IMR-90 (cell line): ENCODE measurements around the gene TBC1D3B. TPM values are rescaled to one million over a fixed set of nuclear protein-coding genes. Genes with fewer than 3 reads are reported as not detected.

Experiments used
- ATAC-seq: fragments of 200-7000 bp; cut with Tn5 transposase; 2 replicates; pipeline ENCODE4 v1.9.1; 2020; ENCODE audit warnings: low read depth, mild to moderate bottlenecking, moderate library complexity
- BruUV-seq: library from RNA; stranded (reverse); fragments of 400-500 nt; replicated peaks from 2 replicates; lab custom pipeline; 2021; lab: Mats Ljungman, UMichigan
- CTCF ChIA-PET: fragments of 300-600 bp; formaldehyde crosslinking; extraction: SDS; loops from one replicate; lab custom pipeline; 2021; ENCODE audit warnings: antibody characterized with exemption; lab: Yijun Ruan, JAX
- POLR2A ChIA-PET: fragments of 300-600 bp; sonication (Branson Sonifier 250); formaldehyde crosslinking; loops from one replicate; lab custom pipeline; 2022; ENCODE audit warnings: antibody characterized with exemption; ENCODE audit not compliant: unreplicated experiment; lab: Charles Lee
- DNase-seq: peaks from one replicate; pipeline ENCODE4 v3.0.0; 2013
- H2AFZ ChIP-seq: replicated peaks from 2 replicates; pipeline ENCODE3; 2013; ENCODE audit warnings: low read length, mild to moderate bottlenecking; ENCODE audit not compliant: poor library complexity
- H2AK5ac ChIP-seq: 2 replicates; pipeline ENCODE4 v1.6.1; 2013; ENCODE audit warnings: low read depth, low read length, inconsistent platforms
- H2AK9ac ChIP-seq: replicated peaks from 2 replicates; pipeline ENCODE3; 2013; ENCODE audit warnings: mild to moderate bottlenecking, low read depth, low read length, moderate library complexity; ENCODE audit not compliant: poor library complexity
- H2BK120ac ChIP-seq: 2 replicates; pipeline ENCODE4 v1.6.1; 2013; ENCODE audit warnings: low read depth, low read length, inconsistent platforms
- H2BK15ac ChIP-seq: 3 replicates; pipeline ENCODE4 v1.6.1; 2013; ENCODE audit warnings: low read depth, low read length, inconsistent platforms
- H2BK20ac ChIP-seq: 2 replicates; pipeline ENCODE4 v1.6.1; 2013; ENCODE audit warnings: low read depth, mild to moderate bottlenecking, inconsistent platforms, low read length, moderate library complexity
- H2BK5ac ChIP-seq: 2 replicates; pipeline ENCODE4 v1.6.1; 2013; ENCODE audit warnings: mild to moderate bottlenecking, low read depth, low read length, inconsistent platforms; ENCODE audit not compliant: poor library complexity, severe bottlenecking
- H3K14ac ChIP-seq: replicated peaks from 2 replicates; pipeline ENCODE4 v1.6.1; 2013; ENCODE audit warnings: low read depth, low read length, inconsistent platforms
- H3K18ac ChIP-seq: 2 replicates; pipeline ENCODE4 v1.6.1; 2013; ENCODE audit warnings: low read depth, low read length, control low read depth
- H3K23ac ChIP-seq: 2 replicates; pipeline ENCODE4 v1.6.1; 2013; ENCODE audit warnings: low read depth, low read length, inconsistent platforms
- H3K27ac ChIP-seq: 2 replicates; pipeline ENCODE4 v1.5.1; 2013; ENCODE audit warnings: mild to moderate bottlenecking, control low read depth, low read length; ENCODE audit not compliant: insufficient read depth
- H3K27me3 ChIP-seq: 2 replicates; pipeline ENCODE4 v1.6.1; 2013; ENCODE audit warnings: low read length; ENCODE audit not compliant: control insufficient read depth, insufficient read depth
- H3K36me3 ChIP-seq: 2 replicates; pipeline ENCODE4 v1.6.1; 2013; ENCODE audit warnings: low read length, mixed read lengths; ENCODE audit not compliant: control insufficient read depth, insufficient read depth
- H3K4ac ChIP-seq: 2 replicates; pipeline ENCODE4 v1.6.1; 2013; ENCODE audit warnings: low read depth, low read length, inconsistent platforms
- H3K4me1 ChIP-seq: 2 replicates; pipeline ENCODE4 v1.6.1; 2013; ENCODE audit warnings: low read length, mixed read lengths; ENCODE audit not compliant: control insufficient read depth, insufficient read depth
- H3K4me2 ChIP-seq: 2 replicates; pipeline ENCODE4 v1.6.1; 2013; ENCODE audit warnings: low read depth, mild to moderate bottlenecking, control low read depth, low read length, moderate library complexity
- H3K4me3 ChIP-seq: 2 replicates; pipeline ENCODE4 v1.5.1; 2013; ENCODE audit warnings: low read depth, mild to moderate bottlenecking, control low read depth, low read length, moderate library complexity; ENCODE audit not compliant: insufficient read depth
- H3K56ac ChIP-seq: 2 replicates; pipeline ENCODE4 v1.6.1; 2013; ENCODE audit warnings: low read length, inconsistent platforms; ENCODE audit not compliant: insufficient read depth; ENCODE audit errors: extremely low read depth
- H3K79me1 ChIP-seq, 2 experiments: 2 replicates each; pipeline ENCODE4 v1.6.1; 2013; ENCODE audit warnings: low read length in 2 of 2, inconsistent platforms in 1 of 2, low read depth in 1 of 2
- H3K9ac ChIP-seq: 2 replicates; pipeline ENCODE4 v1.6.1; 2013; ENCODE audit warnings: low read depth, low read length, control low read depth
- H3K9me1 ChIP-seq: 2 replicates; pipeline ENCODE4 v1.6.1; 2013; ENCODE audit warnings: low read length, inconsistent platforms; ENCODE audit not compliant: insufficient read depth
- H3K9me3 ChIP-seq: 2 replicates; pipeline ENCODE4 v1.6.1; 2013; ENCODE audit warnings: low read length; ENCODE audit not compliant: control insufficient read depth, insufficient read depth
- H4K20me1 ChIP-seq: 2 replicates; pipeline ENCODE4 v1.6.1; 2013; ENCODE audit warnings: low read length, inconsistent platforms; ENCODE audit not compliant: insufficient read depth
- H4K5ac ChIP-seq: 2 replicates; pipeline ENCODE4 v1.6.1; 2013; ENCODE audit warnings: mild to moderate bottlenecking, low read depth, low read length, control low read depth
- H4K8ac ChIP-seq, 2 experiments: 2 replicates each; pipeline ENCODE4 v1.6.1; 2013; ENCODE audit warnings: low read depth in 2 of 2, low read length in 2 of 2, control low read depth in 1 of 2, inconsistent platforms in 1 of 2
- H4K91ac ChIP-seq: 2 replicates; pipeline ENCODE4 v1.6.1; 2013; ENCODE audit warnings: low read depth, low read length, inconsistent platforms; ENCODE audit not compliant: insufficient read depth
- CEBPB ChIP-seq: IDR thresholded peaks from 2 replicates; pipeline ENCODE4 v1.6.1; 2012; ENCODE audit warnings: low read depth, low read length, improper control_type of control experiment
- MXI1 ChIP-seq: IDR thresholded peaks from 2 replicates; pipeline ENCODE4 v1.6.1; 2012; ENCODE audit warnings: low read depth, mild to moderate bottlenecking, low read length, moderate library complexity, borderline replicate concordance
- POLR2A ChIP-seq: IDR thresholded peaks from 2 replicates; pipeline ENCODE4 v1.6.1; 2012; ENCODE audit warnings: mild to moderate bottlenecking, low read depth, low read length
- RAD21 ChIP-seq: IDR thresholded peaks from 2 replicates; pipeline ENCODE4 v1.6.1; 2012; ENCODE audit warnings: low read length, improper control_type of control experiment
- RFX5 ChIP-seq: IDR thresholded peaks from 2 replicates; pipeline ENCODE4 v1.8.0; 2012; ENCODE audit warnings: low read depth, mild to moderate bottlenecking, low read length, moderate library complexity
- USF2 ChIP-seq: fragments of 150-350 bp; IDR thresholded peaks from 2 replicates; pipeline ENCODE4 v1.6.1; 2017; ENCODE audit warnings: mild to moderate bottlenecking, antibody characterized with exemption, low read length, low read depth
- WGBS, 2 experiments: methylation state at CpG; one replicate each; pipeline versions ENCODE4 v1.1.5 to v1.1.7; 2013; ENCODE audit warnings: missing lambda C conversion rate in 2 of 2; ENCODE audit not compliant: insufficient read length in 1 of 2; ENCODE audit errors: extremely low coverage in 2 of 2; 5-methylcytosine and 5-hydroxymethylcytosine counted together
- dilution Hi-C: fragments of 300-500 bp; cut with HindIII; formaldehyde crosslinking; loops from one replicate; pipeline ENCODE4 v1.14.3; 2018; ENCODE audit warnings: low sequenced_read_pairs; ENCODE audit not compliant: unreplicated experiment
- in situ Hi-C: fragments of 300-500 bp; cut with MboI; formaldehyde crosslinking; loops from 3 replicates; pipeline ENCODE4 v1.14.3; 2019; ENCODE audit warnings: low sequenced_read_pairs, inconsistent platforms, mixed read lengths
- intact Hi-C: fragments of 100-400 bp; cut with micrococcal nuclease; formaldehyde crosslinking; loops from 2 replicates; pipeline ENCODE4 v1.10.0; 2022
- polyA plus RNA-seq, 3 experiments: library from polyadenylated mRNA; depleted of rRNA; stranded (reverse); fragments of >200 nt; gene quantifications; 2 replicates each; pipeline ENCODE4 v1.2.3, GENCODE V29; 2012; ENCODE audit warnings: low replicate concordance in 1 of 3
- total RNA-seq: library from RNA; depleted of rRNA; stranded (reverse); fragments of >200 nt; gene quantifications from 2 replicates; pipeline ENCODE4 v1.2.3, GENCODE V29; 2012
- TF ChIP-seq, protein P1 (sequence below): fragments of 150-350 bp; IDR thresholded peaks from 2 replicates; pipeline ENCODE4 v1.6.1; 2016; ENCODE audit warnings: low read depth, mild to moderate bottlenecking, low read length, moderate library complexity, borderline replicate concordance

The TBC1D3B gene
- total and polyA plus RNA-seq, 2 of the 4 experiments (the other 2 are of a cell fraction) = 0.94 TPM; not detected in 1

DNA sequence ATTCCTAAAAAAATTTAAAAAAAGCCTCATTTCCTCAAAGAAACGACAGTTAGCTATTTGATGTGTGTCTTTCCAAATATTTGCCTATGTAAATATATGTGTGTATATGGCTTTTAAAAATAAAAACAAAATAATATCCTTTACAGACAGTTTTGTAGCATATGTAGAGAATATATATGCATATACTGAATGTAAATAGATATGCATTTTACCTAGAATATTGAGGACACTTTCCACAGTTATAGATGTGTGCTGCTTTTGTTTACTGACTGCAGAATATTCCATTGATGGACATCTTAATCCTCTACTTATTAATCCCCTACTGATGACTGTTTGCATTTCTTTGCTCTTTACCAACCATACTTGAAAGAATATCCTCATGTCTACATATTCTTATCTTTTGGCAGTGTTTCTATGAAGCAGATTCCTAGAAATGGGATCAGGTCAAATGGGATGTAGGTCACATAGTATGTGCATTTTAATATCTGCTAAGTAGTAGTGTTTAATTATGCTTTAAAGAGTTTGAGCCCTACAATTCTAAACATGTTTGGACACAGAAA is 16.9 kb upstream of the TBC1D3B start:
- TF ChIP-seq USF2 = no peak
- TF ChIP-seq CEBPB = no peak
- TF ChIP-seq, protein P1, sequence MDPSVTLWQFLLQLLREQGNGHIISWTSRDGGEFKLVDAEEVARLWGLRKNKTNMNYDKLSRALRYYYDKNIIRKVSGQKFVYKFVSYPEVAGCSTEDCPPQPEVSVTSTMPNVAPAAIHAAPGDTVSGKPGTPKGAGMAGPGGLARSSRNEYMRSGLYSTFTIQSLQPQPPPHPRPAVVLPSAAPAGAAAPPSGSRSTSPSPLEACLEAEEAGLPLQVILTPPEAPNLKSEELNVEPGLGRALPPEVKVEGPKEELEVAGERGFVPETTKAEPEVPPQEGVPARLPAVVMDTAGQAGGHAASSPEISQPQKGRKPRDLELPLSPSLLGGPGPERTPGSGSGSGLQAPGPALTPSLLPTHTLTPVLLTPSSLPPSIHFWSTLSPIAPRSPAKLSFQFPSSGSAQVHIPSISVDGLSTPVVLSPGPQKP = no peak
- no peak for TF ChIP-seq POLR2A
- TF ChIP-seq RAD21 = no peak
- no peak for TF ChIP-seq RFX5
- TF ChIP-seq MXI1 = no peak
- ATAC-seq = no peak
- intact Hi-C loops (no loop called here), dilution Hi-C loops (no loop called here), in situ Hi-C loops (no loop called here)
- no peak overlapping the region for H4K8ac ChIP-seq
- no peak overlapping the region for H3K56ac ChIP-seq
- H2BK120ac ChIP-seq = no peak overlapping the region
- H4K5ac ChIP-seq = no peak overlapping the region
- H4K91ac ChIP-seq = no peak overlapping the region
- H2AFZ ChIP-seq = no peak overlapping the region
- no peak overlapping the region for H3K4me2 ChIP-seq
- CTCF ChIA-PET = interaction anchor here (1.2 kb wide), 1 partner anchor 45 kb away, joined by 3 read pairs; no protein-coding TSS in a partner anchor
- H3K14ac ChIP-seq = no peak overlapping the region
- no peak overlapping the region for H3K4ac ChIP-seq
- no peak overlapping the region for H2AK9ac ChIP-seq
- DNase-seq = no peak
- H2BK5ac ChIP-seq = no peak overlapping the region
- H3K9ac ChIP-seq = no peak overlapping the region
- H2BK20ac ChIP-seq = no peak overlapping the region
- no peaks in the 10 kb centered on the region for H3K9me3 ChIP-seq
- no peaks in the 10 kb centered on the region for H3K36me3 ChIP-seq
- no TSS peak for BruUV-seq
- H3K27ac ChIP-seq = no peak overlapping the region
- WGBS, 2 experiments = no CpG with 5 or more reads among the region's 1 CpG
- no peak overlapping the region for H3K23ac ChIP-seq
- no peak overlapping the region for H2AK5ac ChIP-seq
- no peak overlapping the region for H3K4me3 ChIP-seq
- no peaks in the 10 kb centered on the region; the same call in 1 of the 2 replicates for H3K9me1 ChIP-seq
- no peaks in the 10 kb centered on the region for H3K79me1 ChIP-seq
- peaks cover 7% of the 10 kb centered on the region for H3K27me3 ChIP-seq
- no peaks in the 10 kb centered on the region for H4K20me1 ChIP-seq
- no peaks in the 10 kb centered on the region for H3K4me1 ChIP-seq
- H3K18ac ChIP-seq = no peak overlapping the region
- POLR2A ChIA-PET = no interaction called here
- H2BK15ac ChIP-seq = no peak overlapping the region
